Adrenal gland (tissue), 5 donors: Measurements from ENCODE around the gene PGA3.
"Not testable (repeated sequence)": the region's sequence is repeated elsewhere in the genome, so short reads cannot be mapped to it uniquely, and the experiment has no call there.

Experiments used
- CTCF ChIP-seq, 6 experiments: fragments of 450-650 bp in 4 of 6; fragments of 200-600 bp in 2 of 6; sonication (generic) in 1 of 6; IDR thresholded peaks; 1 replicate in 5 of 6; 2 replicates in 1 of 6; pipeline versions ENCODE4 v1.5.1 to v1.8.0; 2016 to 2021; ENCODE audit warnings: antibody characterized with exemption in 6 of 6, mild to moderate bottlenecking in 2 of 6, moderate library complexity in 1 of 6
- POLR2A ChIP-seq, 2 donors: fragments of 450-650 bp; IDR thresholded peaks; one replicate each; pipeline ENCODE4 v1.6.1; 2017; ENCODE audit warnings: antibody characterized with exemption in 2 of 2, mild to moderate bottlenecking in 2 of 2, moderate library complexity in 1 of 2
- donor health status: DM: no; HTN: no; CAD: no.

GRCh38 chr11:61213711-61214324, 10.5 kb downstream of the PGA3 start:
- TF ChIP-seq CTCF, POLR2A (IDR thresholded peaks at IDR 0.05): not testable (repeated sequence)
